ENCODE results near the gene CRYAB.

The CRYAB gene

DNA sequence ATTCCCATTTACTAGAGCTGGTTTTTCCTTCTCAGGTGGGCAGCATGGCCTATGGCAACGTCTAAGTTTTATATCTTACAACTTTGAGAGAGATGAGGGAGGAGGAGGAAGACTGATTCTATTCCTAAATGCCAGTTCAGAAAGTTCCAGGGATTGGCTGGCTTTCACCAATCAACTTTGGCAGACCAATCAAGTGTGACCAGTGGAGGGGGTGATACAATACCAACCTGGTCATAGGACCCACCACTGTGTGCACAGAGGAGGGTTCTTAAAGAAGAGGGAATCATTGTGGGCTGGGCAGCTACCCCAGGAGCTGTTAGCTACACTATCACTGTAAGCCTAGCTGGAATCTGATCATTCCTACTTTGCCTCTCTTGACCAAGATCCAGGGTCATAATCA, 33.6 kb upstream of the CRYAB start:
- H4K91ac ChIP-seq (ENCODE audit: low read depth, low read length) = no peak overlapping the region
- H3K4ac ChIP-seq (ENCODE audit: low read depth, low read length) = no peak overlapping the region
- H4K8ac ChIP-seq (ENCODE audit: low read depth, low read length) = no peak overlapping the region
- no peak overlapping the region for H3K4me2 ChIP-seq (ENCODE audit: low read length)
- no peaks in the 10 kb centered on the region for H3K79me2 ChIP-seq (ENCODE audit: control insufficient read depth, insufficient read depth, low read length, poor library complexity)
- H3K4me1 ChIP-seq (ENCODE audit: control insufficient read depth in 1 of 2, insufficient read depth in 2 of 2, low read length in 2 of 2) = no peaks in the 10 kb centered on the region
- no peak overlapping the region for H3K9ac ChIP-seq (ENCODE audit: low read length)
- H4K12ac ChIP-seq (ENCODE audit: low read depth, low read length) = no peak overlapping the region
- H2AK5ac ChIP-seq (ENCODE audit: low read length) = no peak overlapping the region
- H3K9me3 ChIP-seq (ENCODE audit: insufficient read depth, low read depth, low read length) = no peaks in the 10 kb centered on the region
- no peak overlapping the region for H2BK12ac ChIP-seq (ENCODE audit: low read length)
- no peak overlapping the region for H3K18ac ChIP-seq (ENCODE audit: low read length)
- WGBS (ENCODE audit: extremely low coverage, insufficient coverage, insufficient read length) = no CpG with 5 or more reads among the region's 1 CpG
- no peak overlapping the region for H3K27ac ChIP-seq (ENCODE audit: low read depth, low read length)
- no peaks in the 10 kb centered on the region for H3K27me3 ChIP-seq (ENCODE audit: insufficient read depth, low read length)
- no peak overlapping the region for H3K23ac ChIP-seq (ENCODE audit: low read length)
- H2BK120ac ChIP-seq (ENCODE audit: insufficient read depth, low read length, poor library complexity) = no peak overlapping the region
- DNase-seq = no peak
- no peak overlapping the region for H3K4me3 ChIP-seq (ENCODE audit: low read depth, low read length)
- H2AFZ ChIP-seq (ENCODE audit: insufficient read depth, low read length, poor library complexity) = no peak overlapping the region
- H3K14ac ChIP-seq (ENCODE audit: low read length) = no peak overlapping the region
- H3K36me3 ChIP-seq (ENCODE audit: control insufficient read depth in 1 of 2, insufficient read depth in 2 of 2, low read length in 2 of 2) = no peaks in the 10 kb centered on the region
- no peaks in the 10 kb centered on the region for H3K79me1 ChIP-seq (ENCODE audit: low read length)
- H2BK5ac ChIP-seq (ENCODE audit: low read depth, low read length, poor library complexity) = no peak overlapping the region

DNA sequence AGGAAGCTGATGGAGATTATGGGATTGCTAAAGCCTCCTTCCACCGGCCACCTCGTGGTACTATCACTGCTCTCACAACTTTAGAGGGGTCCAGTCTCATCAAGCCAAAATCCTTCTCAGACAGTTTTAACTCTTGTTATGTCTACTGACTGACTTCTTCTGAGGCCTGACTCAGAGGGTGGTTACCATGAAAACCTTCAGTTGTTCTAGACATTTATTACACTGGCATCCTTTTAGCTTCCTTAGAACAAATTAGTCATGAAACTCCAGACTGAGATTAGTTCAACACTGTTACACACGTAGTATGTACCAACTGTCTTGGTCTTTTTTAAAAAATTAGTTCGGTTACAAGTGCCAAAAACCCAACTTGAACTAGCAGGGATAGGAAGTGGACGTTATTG, 33.1 kb upstream of the CRYAB start:
- H4K8ac ChIP-seq (ENCODE audit: low read depth, low read length) = no peak overlapping the region
- H3K27ac ChIP-seq (ENCODE audit: low read depth, low read length) = no peak overlapping the region
- H4K12ac ChIP-seq (ENCODE audit: low read depth, low read length) = no peak overlapping the region
- no peak overlapping the region for H2AFZ ChIP-seq (ENCODE audit: insufficient read depth, low read length, poor library complexity)
- H3K4me2 ChIP-seq (ENCODE audit: low read length) = no peak overlapping the region
- no CpG with 5 or more reads among the region's 5 CpGs for WGBS (ENCODE audit: extremely low coverage, insufficient coverage, insufficient read length)
- no peak overlapping the region for H2BK120ac ChIP-seq (ENCODE audit: insufficient read depth, low read length, poor library complexity)
- no peaks in the 10 kb centered on the region for H3K79me1 ChIP-seq (ENCODE audit: low read length)
- no peak overlapping the region for H3K4me3 ChIP-seq (ENCODE audit: low read depth, low read length)
- no peaks in the 10 kb centered on the region for H3K27me3 ChIP-seq (ENCODE audit: insufficient read depth, low read length)
- H3K18ac ChIP-seq (ENCODE audit: low read length) = no peak overlapping the region
- DNase-seq = no peak
- no peak overlapping the region for H3K14ac ChIP-seq (ENCODE audit: low read length)
- H3K4me1 ChIP-seq (ENCODE audit: control insufficient read depth in 1 of 2, insufficient read depth in 2 of 2, low read length in 2 of 2) = peaks cover 0 to 2% of the 10 kb centered on the region in 2 experiments
- no peak overlapping the region for H3K23ac ChIP-seq (ENCODE audit: low read length)
- H4K91ac ChIP-seq (ENCODE audit: low read depth, low read length) = no peak overlapping the region
- no peak overlapping the region for H3K9ac ChIP-seq (ENCODE audit: low read length)
- H3K9me3 ChIP-seq (ENCODE audit: insufficient read depth, low read depth, low read length) = no peaks in the 10 kb centered on the region
- no peak overlapping the region for H2BK12ac ChIP-seq (ENCODE audit: low read length)
- no peak overlapping the region for H2BK5ac ChIP-seq (ENCODE audit: low read depth, low read length, poor library complexity)
- H3K36me3 ChIP-seq (ENCODE audit: control insufficient read depth in 1 of 2, insufficient read depth in 2 of 2, low read length in 2 of 2) = no peaks in the 10 kb centered on the region
- H3K79me2 ChIP-seq (ENCODE audit: control insufficient read depth, insufficient read depth, low read length, poor library complexity) = no peaks in the 10 kb centered on the region
- no peak overlapping the region for H3K4ac ChIP-seq (ENCODE audit: low read depth, low read length)
- no peak overlapping the region for H2AK5ac ChIP-seq (ENCODE audit: low read length)

GRCh38 chr11:111944139-111944538, 32.6 kb upstream of the CRYAB start:
- Histone ChIP-seq H3K18ac (ENCODE audit: low read length) (no peak overlapping the region), H4K8ac (ENCODE audit: low read depth, low read length) (no peak overlapping the region), H3K36me3 (ENCODE audit: control insufficient read depth in 1 of 2, insufficient read depth in 2 of 2, low read length in 2 of 2) (no peaks in the 10 kb centered on the region), H2BK5ac (ENCODE audit: low read depth, low read length, poor library complexity) (no peak overlapping the region), H3K79me1 (ENCODE audit: low read length) (no peaks in the 10 kb centered on the region), H3K9ac (ENCODE audit: low read length) (no peak overlapping the region), H3K14ac (ENCODE audit: low read length) (no peak overlapping the region), H3K4ac (ENCODE audit: low read depth, low read length) (no peak overlapping the region), H3K4me2 (ENCODE audit: low read length) (no peak overlapping the region), H2BK120ac (ENCODE audit: insufficient read depth, low read length, poor library complexity) (no peak overlapping the region), H3K9me3 (ENCODE audit: insufficient read depth, low read depth, low read length) (no peaks in the 10 kb centered on the region), H3K27ac (ENCODE audit: low read depth, low read length) (no peak overlapping the region), H2AK5ac (ENCODE audit: low read length) (no peak overlapping the region), H2BK12ac (ENCODE audit: low read length) (no peak overlapping the region), H3K4me1 (ENCODE audit: control insufficient read depth in 1 of 2, insufficient read depth in 2 of 2, low read length in 2 of 2) (peaks cover 0 to 2% of the 10 kb centered on the region in 2 experiments), H3K23ac (ENCODE audit: low read length) (no peak overlapping the region), H3K79me2 (ENCODE audit: control insufficient read depth, insufficient read depth, low read length, poor library complexity) (no peaks in the 10 kb centered on the region), H3K27me3 (ENCODE audit: insufficient read depth, low read length) (no peaks in the 10 kb centered on the region), H4K91ac (ENCODE audit: low read depth, low read length) (no peak overlapping the region), H3K4me3 (ENCODE audit: low read depth, low read length) (no peak overlapping the region), H4K12ac (ENCODE audit: low read depth, low read length) (no peak overlapping the region), H2AFZ (ENCODE audit: insufficient read depth, low read length, poor library complexity) (no peak overlapping the region)
- no CpG with 5 or more reads among the region's 3 CpGs for WGBS (ENCODE audit: extremely low coverage, insufficient coverage, insufficient read length)
- peak; percentile 40 to 68 for DNase-seq

DNA sequence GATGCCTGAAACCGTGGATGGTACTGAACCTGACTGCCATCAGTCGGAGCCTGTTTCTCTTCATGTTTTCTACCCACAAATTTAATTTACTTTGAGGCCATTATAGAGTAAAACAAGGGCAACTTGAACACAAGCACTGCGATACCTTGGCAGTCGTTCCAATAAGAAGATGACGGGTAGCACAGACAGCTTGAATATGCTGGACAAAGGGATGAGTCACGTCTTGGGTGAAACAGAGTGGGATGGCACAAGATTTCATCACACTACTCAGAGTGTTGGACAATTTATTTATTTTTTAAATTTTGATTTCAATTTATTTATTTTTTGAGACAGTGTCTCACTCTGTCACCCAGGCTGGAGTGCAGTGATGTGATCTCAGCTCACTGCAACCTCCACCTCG, 31.3 kb upstream of the CRYAB start:
- H3K23ac ChIP-seq (ENCODE audit: low read length) = no peak overlapping the region
- H2AFZ ChIP-seq (ENCODE audit: insufficient read depth, low read length, poor library complexity) = no peak overlapping the region
- no peaks in the 10 kb centered on the region for H3K27me3 ChIP-seq (ENCODE audit: insufficient read depth, low read length)
- no peak overlapping the region for H2AK5ac ChIP-seq (ENCODE audit: low read length)
- no peaks in the 10 kb centered on the region for H3K9me3 ChIP-seq (ENCODE audit: insufficient read depth, low read depth, low read length)
- no peak for DNase-seq
- H3K18ac ChIP-seq (ENCODE audit: low read length) = no peak overlapping the region
- H3K27ac ChIP-seq (ENCODE audit: low read depth, low read length) = no peak overlapping the region
- no peak overlapping the region for H4K91ac ChIP-seq (ENCODE audit: low read depth, low read length)
- no peak overlapping the region for H3K14ac ChIP-seq (ENCODE audit: low read length)
- H3K4me3 ChIP-seq (ENCODE audit: low read depth, low read length) = no peak overlapping the region
- H3K9ac ChIP-seq (ENCODE audit: low read length) = no peak overlapping the region
- no peaks in the 10 kb centered on the region for H3K36me3 ChIP-seq (ENCODE audit: control insufficient read depth in 1 of 2, insufficient read depth in 2 of 2, low read length in 2 of 2)
- no peak overlapping the region for H3K4me2 ChIP-seq (ENCODE audit: low read length)
- H2BK120ac ChIP-seq (ENCODE audit: insufficient read depth, low read length, poor library complexity) = no peak overlapping the region
- no CpG with 5 or more reads among the region's 7 CpGs for WGBS (ENCODE audit: extremely low coverage, insufficient coverage, insufficient read length)
- no peak overlapping the region for H4K8ac ChIP-seq (ENCODE audit: low read depth, low read length)
- no peak overlapping the region for H3K4ac ChIP-seq (ENCODE audit: low read depth, low read length)
- no peaks in the 10 kb centered on the region for H3K79me1 ChIP-seq (ENCODE audit: low read length)
- H4K12ac ChIP-seq (ENCODE audit: low read depth, low read length) = no peak overlapping the region
- H3K4me1 ChIP-seq (ENCODE audit: control insufficient read depth in 1 of 2, insufficient read depth in 2 of 2, low read length in 2 of 2) = peaks cover 0 to 2% of the 10 kb centered on the region in 2 experiments
- no peak overlapping the region for H2BK5ac ChIP-seq (ENCODE audit: low read depth, low read length, poor library complexity)
- H3K79me2 ChIP-seq (ENCODE audit: control insufficient read depth, insufficient read depth, low read length, poor library complexity) = no peaks in the 10 kb centered on the region
- no peak overlapping the region for H2BK12ac ChIP-seq (ENCODE audit: low read length)

Measured in trophoblast cell (in vitro differentiated cells and primary cell).